HUES64 (cell line): ENCODE measurements around the gene GINS2.

Experiments used
- H3K27ac ChIP-seq: 2 replicates; pipeline ENCODE4 v1.7.0; 2013; ENCODE audit warnings: low read depth, low read length, inconsistent platforms
- H3K27me3 ChIP-seq: 2 replicates; pipeline ENCODE4 v1.6.1; 2013; ENCODE audit warnings: mild to moderate bottlenecking, low read length; ENCODE audit not compliant: insufficient read depth
- H3K36me3 ChIP-seq: 2 replicates; pipeline ENCODE4 v1.6.1; 2013; ENCODE audit warnings: mild to moderate bottlenecking, low read length; ENCODE audit not compliant: insufficient read depth
- H3K4me1 ChIP-seq: 2 replicates; pipeline ENCODE4 v1.6.1; 2013; ENCODE audit warnings: mild to moderate bottlenecking, low read length, moderate library complexity; ENCODE audit not compliant: insufficient read depth
- H3K4me3 ChIP-seq: 2 replicates; pipeline ENCODE4 v1.5.1; 2013; ENCODE audit warnings: mild to moderate bottlenecking, low read length, moderate library complexity
- H3K9ac ChIP-seq: 2 replicates; pipeline ENCODE4 v1.6.1; 2013; ENCODE audit warnings: mild to moderate bottlenecking, low read depth, low read length
- H3K9me3 ChIP-seq: 2 replicates; pipeline ENCODE4 v1.6.1; 2013; ENCODE audit warnings: low read depth, low read length; ENCODE audit not compliant: insufficient read depth
- WGBS: fragments of 150-250, 120-280 bp; methylation state at CpG from one replicate; pipeline ENCODE4 v1.1.7; 2013; ENCODE audit warnings: missing lambda C conversion rate; 5-methylcytosine and 5-hydroxymethylcytosine counted together

GINS2 gene

DNA sequence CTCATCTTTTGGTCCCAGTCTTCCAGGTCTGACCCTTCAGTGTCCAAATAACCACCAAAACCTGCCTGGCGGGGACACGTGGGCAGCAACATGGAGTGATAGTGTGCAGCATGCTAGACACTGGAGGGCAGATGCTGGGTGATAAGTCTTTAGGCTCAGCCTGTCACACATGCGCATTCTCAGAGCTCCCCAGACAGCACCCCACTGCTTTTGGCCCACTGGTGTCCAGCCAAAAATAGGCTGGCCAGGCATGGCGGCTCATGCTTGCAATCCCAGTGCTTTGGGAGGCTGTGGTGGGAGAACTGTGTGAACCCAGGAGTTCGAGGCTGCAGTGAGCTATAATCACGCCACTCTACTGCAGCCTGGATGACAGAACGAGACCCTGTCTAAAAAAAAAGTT, 12.3 kb downstream of the GINS2 start:
- H3K36me3 ChIP-seq: peaks cover 100% of the 10 kb centered on the region
- no peak overlapping the region for H3K4me3 ChIP-seq
- H3K9ac ChIP-seq: no peak overlapping the region
- 95% methylated on average over 7 of the region's 7 CpGs for WGBS
- H3K9me3 ChIP-seq: no peaks in the 10 kb centered on the region
- no peak overlapping the region for H3K27ac ChIP-seq
- no peaks in the 10 kb centered on the region for H3K4me1 ChIP-seq
- H3K27me3 ChIP-seq: no peaks in the 10 kb centered on the region

DNA sequence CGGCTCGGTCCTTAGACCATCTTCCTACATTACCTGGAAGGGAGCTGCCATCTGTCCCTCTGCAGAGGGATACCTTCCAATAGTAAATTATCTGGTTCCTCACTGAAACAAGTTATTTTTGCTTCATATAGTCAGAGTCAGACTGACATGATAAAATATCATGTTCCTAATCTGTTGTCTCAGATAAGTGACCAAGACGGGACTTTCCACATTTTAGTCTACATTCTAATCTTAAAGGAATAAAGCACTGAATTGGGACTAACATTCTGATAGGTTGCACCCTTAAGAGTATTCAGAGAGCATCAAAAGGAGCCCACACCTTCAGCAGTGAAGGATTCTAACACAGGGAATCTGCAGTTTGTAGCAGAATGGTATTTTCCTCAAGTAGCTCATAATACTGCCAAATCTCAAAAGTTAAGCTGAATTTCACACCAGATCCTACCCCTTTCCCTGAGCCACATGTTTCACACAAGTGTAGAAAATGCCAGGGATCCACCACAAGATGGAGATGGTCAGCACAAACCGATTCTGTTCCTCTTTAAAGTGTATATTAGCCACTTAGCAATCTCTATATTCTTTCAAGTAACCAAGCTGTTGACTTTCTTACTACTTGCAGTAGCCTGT, 13.4 kb downstream of the GINS2 start:
- Histone ChIP-seq H3K4me3 (no peak overlapping the region), H3K4me1 (no peaks in the 10 kb centered on the region), H3K27me3 (no peaks in the 10 kb centered on the region), H3K36me3 (peaks cover 98% of the 10 kb centered on the region), H3K27ac (no peak overlapping the region), H3K9me3 (no peaks in the 10 kb centered on the region), H3K9ac (no peak overlapping the region)
- 86% methylated on average over 4 of the region's 4 CpGs for WGBS

DNA sequence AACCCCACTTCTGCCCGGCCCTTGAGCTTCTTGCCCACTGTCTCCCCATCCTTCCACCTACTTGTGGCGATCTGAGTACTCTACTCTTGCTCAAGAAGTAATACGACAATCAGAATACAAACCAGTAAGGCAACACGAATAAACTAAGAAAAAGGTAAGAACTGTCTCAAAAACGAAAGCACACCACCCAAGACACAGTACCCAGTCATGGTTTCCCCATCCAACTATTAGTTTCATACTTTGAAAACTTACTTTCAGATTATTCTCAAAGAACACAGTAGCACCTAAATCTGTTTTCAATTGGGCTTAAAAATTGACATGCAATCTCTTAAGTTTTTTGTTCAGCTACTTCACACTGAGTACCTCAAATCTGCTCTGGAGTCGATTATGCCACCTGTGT, 13.9 kb downstream of the GINS2 start:
- 90% methylated on average over 6 of the region's 6 CpGs for WGBS
- Histone ChIP-seq H3K27me3 (no peaks in the 10 kb centered on the region), H3K36me3 (peaks cover 98% of the 10 kb centered on the region)

DNA sequence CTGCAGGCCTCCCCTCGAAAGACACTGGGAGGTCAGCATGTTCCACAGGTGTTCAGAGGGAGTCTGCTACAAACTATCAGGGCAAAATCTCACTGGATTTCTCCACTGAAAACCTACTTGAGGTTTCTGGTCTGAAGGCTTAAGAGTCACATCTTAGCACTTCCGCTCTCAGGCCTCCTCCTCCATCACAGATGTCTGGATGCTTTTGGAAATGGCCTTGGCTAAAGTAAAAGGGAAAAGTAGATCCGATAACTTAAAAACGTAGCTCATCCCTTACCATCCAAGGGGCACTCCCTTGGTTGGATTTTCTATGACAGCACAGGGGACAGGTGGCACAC, 14.4 kb downstream of the GINS2 start:
- WGBS: 95% methylated on average over 4 of the region's 4 CpGs
- peaks cover 98% of the 10 kb centered on the region for H3K36me3 ChIP-seq

More for the DNA sequence above, 13.9 kb downstream of the GINS2 start:
- Histone ChIP-seq H3K9me3 (no peaks in the 10 kb centered on the region), H3K27ac (no peak overlapping the region), H3K4me1 (no peaks in the 10 kb centered on the region), H3K4me3 (no peak overlapping the region), H3K9ac (no peak overlapping the region)

DNA sequence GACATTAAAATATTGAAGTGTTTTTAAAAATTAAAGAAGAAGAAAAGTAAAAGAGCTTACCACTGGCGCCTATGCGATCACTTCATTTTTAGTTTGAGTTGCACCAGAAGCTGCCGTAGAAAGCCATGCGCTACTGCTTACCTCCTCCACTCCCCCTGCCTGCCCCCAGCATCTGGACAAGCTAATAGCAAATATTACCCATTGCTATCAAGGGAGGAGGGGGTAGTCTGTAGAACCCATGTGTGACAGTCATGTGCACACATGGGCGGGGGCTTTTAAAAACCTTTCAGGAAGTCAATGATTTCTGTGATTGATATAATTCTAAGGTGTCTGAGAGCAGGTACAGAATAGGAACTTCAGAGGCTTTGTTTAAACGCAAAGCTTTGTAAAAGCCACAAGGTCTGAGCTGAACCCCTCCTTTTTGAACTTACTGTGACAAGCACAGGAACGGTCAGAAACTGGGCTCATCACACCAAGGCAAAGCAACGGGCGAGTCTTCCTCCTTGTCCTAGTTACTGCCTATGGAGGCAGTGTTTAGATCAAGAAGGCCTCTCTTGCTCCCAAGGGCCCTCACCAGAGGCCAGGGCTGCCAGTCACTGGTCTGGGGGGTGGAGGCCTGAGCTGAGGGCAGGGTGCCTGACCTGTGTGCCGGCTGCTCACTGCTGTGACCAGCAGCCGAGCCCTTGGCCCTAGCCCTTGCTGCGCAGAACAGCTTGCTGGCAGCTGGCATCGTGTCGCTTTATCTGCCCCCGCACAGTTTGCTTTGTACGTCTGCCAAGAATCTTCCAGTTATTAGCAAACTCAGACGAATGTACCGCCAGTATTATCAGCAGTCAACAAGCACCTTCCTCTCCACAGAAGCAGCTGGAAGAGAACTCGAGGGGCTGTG, 15.0 kb downstream of the GINS2 start:
- Histone ChIP-seq H3K4me1 (no peaks in the 10 kb centered on the region), H3K36me3 (peaks cover 98% of the 10 kb centered on the region), H3K4me3 (no peak overlapping the region), H3K9me3 (no peaks in the 10 kb centered on the region), H3K27me3 (no peaks in the 10 kb centered on the region), H3K9ac (no peak overlapping the region), H3K27ac (no peak overlapping the region)
- 94% methylated on average over 19 of the region's 19 CpGs for WGBS

More for the DNA sequence above, 14.4 kb downstream of the GINS2 start:
- H3K27ac ChIP-seq: no peak overlapping the region
- H3K4me1 ChIP-seq: no peaks in the 10 kb centered on the region
- no peak overlapping the region for H3K4me3 ChIP-seq
- H3K27me3 ChIP-seq: no peaks in the 10 kb centered on the region
- no peak overlapping the region for H3K9ac ChIP-seq
- H3K9me3 ChIP-seq: no peaks in the 10 kb centered on the region

DNA sequence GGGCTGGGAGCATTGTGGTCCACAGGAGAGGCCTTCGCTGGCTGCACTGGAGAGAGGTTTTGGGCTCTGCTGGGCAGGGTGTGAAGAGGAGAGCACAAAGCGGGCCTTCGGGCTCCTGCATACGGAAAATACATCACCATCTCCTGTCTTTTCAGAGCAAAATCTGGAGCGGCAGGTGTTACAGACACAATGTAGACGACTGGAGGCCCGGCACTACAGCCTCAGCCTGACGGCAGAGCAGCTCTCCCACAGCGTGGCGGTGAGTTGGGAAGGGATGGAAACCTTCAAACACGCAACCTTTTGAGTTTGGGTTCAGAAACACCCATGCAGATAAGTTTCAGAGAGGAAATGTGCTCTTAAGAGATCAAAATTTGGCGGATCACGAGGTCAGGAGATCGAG, 17.9 kb downstream of the GINS2 start:
- Histone ChIP-seq H3K27ac (0 out of 2 replicates have a peak overlapping the region, but pooled peaks have one; percentile 15), H3K36me3 (peaks cover 98% of the 10 kb centered on the region), H3K9me3 (no peaks in the 10 kb centered on the region), H3K4me1 (no peaks in the 10 kb centered on the region), H3K9ac (no peak overlapping the region), H3K4me3 (no peak overlapping the region), H3K27me3 (no peaks in the 10 kb centered on the region)
- WGBS: 96% methylated on average over 14 of the region's 14 CpGs

DNA sequence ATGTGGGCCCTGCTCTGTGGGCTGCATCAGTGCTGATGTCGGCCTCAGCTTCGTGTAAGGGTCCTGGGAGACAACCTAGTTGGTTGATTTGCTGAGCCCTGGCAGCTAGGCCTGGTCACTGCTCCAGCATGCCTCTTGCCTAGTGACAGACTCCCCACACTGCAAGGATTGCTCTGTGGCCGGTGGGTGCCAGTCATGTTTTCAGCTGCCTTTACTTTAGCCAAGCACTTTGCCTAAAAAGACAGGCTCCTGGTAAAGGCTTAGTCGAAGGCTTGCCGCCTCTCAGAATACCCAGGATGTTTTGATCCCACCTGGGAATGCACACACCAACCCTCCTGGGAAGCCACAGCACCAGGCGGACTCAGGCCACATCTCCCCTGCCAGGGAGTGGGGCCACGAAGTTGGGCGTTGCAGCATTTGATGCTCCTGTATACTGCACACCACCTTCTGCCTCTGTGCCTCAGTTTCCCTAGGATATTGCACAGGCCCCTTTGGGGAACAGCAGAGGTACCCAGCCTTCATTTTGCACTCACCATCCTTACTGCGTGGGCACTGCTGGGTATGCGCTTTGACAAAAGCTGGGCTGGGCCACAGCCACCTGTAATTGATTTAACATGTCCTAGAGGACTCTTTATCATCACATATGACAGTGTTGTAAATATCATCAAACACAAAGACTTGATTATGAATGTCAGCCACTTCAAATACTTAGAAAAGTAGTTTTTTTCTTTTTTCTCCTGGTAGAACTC, 19.9 kb downstream of the GINS2 start:
- H3K4me3 ChIP-seq: no peak overlapping the region
- WGBS: 97% methylated on average over 10 of the region's 10 CpGs
- H3K4me1 ChIP-seq: no peaks in the 10 kb centered on the region
- H3K27ac ChIP-seq: no peak overlapping the region
- no peaks in the 10 kb centered on the region for H3K27me3 ChIP-seq
- H3K9me3 ChIP-seq: no peaks in the 10 kb centered on the region
- H3K36me3 ChIP-seq: peaks cover 98% of the 10 kb centered on the region
- no peak overlapping the region for H3K9ac ChIP-seq

DNA sequence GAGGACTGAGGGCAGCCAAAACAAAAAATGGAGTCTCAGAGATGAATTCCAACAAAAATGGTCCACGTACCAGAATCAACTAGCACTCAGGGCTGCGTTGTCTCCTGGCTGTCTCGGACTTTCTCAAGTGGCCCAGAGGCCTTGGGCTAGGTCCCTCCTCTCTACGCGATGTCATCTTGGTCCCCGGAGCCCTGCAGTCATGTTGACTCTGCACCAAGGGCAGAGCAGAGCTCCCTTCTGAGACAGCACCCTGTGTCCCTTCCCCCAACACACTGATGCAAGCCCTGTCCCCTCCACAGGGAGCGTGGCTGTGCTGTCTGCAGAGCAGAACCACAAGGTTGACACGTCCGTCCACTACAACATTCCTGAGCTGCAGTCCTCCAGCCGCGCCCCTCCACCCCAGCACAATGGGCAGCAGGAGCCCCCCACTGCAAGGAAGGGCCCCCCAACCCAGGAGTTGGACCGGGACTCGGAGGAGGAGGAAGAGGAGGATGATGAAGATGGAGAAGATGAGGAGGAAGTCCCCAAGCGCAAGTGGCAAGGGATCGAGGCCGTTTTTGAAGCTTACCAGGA, 20.8 kb downstream of the GINS2 start:
- H3K36me3 ChIP-seq: peaks cover 98% of the 10 kb centered on the region

DNA sequence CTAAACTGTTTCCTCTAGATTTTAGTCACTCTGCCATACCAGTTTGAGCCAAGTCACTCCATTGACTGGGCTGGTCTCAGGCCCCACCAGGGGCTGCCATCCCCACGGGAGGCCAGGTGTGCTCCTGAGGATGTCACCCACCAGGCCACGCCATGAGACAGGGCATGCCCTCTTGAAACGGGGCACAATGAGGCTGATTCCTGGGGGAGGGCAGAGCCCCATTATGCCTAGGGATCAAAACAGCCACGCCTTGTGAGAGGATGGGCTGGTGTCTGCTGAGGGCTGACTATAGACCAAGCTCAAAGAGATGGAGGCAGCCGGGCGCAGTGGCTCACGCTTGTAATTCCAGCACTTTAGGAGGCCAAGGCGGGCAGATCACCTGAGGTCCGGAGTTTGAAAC, 21.5 kb downstream of the GINS2 start:
- WGBS: 93% methylated on average over 9 of the region's 9 CpGs
- Histone ChIP-seq H3K9ac (no peak overlapping the region), H3K4me3 (no peak overlapping the region), H3K27ac (no peak overlapping the region; the same call in 1 of the 2 replicates), H3K4me1 (no peaks in the 10 kb centered on the region), H3K27me3 (no peaks in the 10 kb centered on the region), H3K9me3 (no peaks in the 10 kb centered on the region), H3K36me3 (peaks cover 98% of the 10 kb centered on the region)

More for the DNA sequence above, 20.8 kb downstream of the GINS2 start:
- no peak overlapping the region for H3K4me3 ChIP-seq
- no peak overlapping the region for H3K27ac ChIP-seq
- no peaks in the 10 kb centered on the region for H3K4me1 ChIP-seq
- no peaks in the 10 kb centered on the region for H3K9me3 ChIP-seq
- H3K27me3 ChIP-seq: no peaks in the 10 kb centered on the region
- no peak overlapping the region for H3K9ac ChIP-seq
- WGBS: 95% methylated on average over 16 of the region's 16 CpGs

DNA sequence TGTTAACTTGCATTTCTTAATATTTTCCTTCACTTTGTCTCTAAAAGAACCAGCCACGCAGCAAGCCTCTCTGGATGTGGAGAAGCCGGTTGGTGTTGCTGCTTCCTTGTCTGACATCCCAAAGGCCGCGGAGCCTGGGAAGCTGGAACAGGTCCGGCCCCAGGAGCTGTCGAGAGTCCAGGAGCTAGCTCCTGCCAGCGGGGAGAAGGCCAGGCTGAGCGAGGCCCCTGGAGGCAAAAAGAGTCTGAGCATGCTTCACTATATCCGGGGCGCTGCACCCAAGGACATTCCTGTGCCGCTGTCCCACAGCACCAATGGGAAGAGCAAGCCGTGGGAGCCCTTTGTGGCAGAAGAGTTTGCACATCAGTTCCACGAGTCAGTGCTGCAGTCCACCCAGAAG, 22.8 kb downstream of the GINS2 start:
- WGBS: 95% methylated on average over 13 of the region's 13 CpGs

DNA sequence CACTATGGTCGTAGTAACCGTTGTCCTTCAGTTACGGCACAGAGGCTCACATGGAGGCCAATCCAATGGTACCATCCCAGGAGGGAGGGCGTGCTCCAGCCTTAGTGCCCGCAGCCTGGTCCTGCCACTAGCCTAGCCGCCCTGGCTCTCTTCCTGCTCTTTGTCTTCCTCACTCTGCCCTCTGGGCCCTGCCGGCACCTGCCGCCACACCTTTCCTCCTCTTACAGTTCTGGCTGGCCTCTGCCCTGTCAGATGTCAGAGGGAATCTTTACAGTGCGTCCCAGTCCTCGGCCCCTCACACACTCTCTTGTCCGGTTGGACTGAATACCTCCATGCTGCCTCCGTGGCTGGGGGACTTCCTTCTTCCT, 23.4 kb downstream of the GINS2 start:
- Histone ChIP-seq H3K9ac (no peak overlapping the region), H3K4me1 (no peaks in the 10 kb centered on the region), H3K4me3 (no peak overlapping the region), H3K27ac (no peak overlapping the region), H3K36me3 (peaks cover 98% of the 10 kb centered on the region), H3K9me3 (no peaks in the 10 kb centered on the region), H3K27me3 (no peaks in the 10 kb centered on the region)
- WGBS: 95% methylated on average over 12 of the region's 12 CpGs

More for the DNA sequence above, 22.8 kb downstream of the GINS2 start:
- Histone ChIP-seq H3K4me1 (no peaks in the 10 kb centered on the region), H3K9ac (no peak overlapping the region), H3K27me3 (no peaks in the 10 kb centered on the region), H3K36me3 (peaks cover 100% of the 10 kb centered on the region), H3K4me3 (no peak overlapping the region), H3K9me3 (no peaks in the 10 kb centered on the region), H3K27ac (no peak overlapping the region)
